ENCODE results near the gene VAV3.

VAV3 gene

DNA sequence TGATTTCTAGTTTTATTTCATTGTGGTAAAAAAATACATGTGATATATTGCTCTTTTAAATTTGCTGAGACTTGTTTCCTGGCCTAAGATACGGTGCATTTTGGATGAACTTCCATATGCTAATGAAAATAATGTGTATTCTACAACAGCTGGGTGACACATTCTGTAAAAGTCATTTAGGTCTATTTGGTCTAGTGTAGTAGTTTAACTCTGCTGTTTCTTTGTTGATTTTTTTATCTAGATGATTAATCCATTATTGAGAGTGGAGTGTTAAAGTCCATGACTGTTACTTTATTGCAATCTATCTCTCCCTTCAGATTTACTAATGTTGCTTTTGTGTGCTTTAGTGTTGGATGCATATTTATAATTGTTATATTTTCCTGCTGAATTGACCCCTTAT lies 161.4 kb downstream of the VAV3 start:
- TF ChIP-seq, protein P1, sequence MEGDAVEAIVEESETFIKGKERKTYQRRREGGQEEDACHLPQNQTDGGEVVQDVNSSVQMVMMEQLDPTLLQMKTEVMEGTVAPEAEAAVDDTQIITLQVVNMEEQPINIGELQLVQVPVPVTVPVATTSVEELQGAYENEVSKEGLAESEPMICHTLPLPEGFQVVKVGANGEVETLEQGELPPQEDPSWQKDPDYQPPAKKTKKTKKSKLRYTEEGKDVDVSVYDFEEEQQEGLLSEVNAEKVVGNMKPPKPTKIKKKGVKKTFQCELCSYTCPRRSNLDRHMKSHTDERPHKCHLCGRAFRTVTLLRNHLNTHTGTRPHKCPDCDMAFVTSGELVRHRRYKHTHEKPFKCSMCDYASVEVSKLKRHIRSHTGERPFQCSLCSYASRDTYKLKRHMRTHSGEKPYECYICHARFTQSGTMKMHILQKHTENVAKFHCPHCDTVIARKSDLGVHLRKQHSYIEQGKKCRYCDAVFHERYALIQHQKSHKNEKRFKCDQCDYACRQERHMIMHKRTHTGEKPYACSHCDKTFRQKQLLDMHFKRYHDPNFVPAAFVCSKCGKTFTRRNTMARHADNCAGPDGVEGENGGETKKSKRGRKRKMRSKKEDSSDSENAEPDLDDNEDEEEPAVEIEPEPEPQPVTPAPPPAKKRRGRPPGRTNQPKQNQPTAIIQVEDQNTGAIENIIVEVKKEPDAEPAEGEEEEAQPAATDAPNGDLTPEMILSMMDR (IDR thresholded peaks at IDR 0.05) = no peak
- Histone ChIP-seq H3K27ac (no peak overlapping the region), H3K4me3 (no peak overlapping the region)
- no peak for DNase-seq (ENCODE audit: low spot score)

DNA sequence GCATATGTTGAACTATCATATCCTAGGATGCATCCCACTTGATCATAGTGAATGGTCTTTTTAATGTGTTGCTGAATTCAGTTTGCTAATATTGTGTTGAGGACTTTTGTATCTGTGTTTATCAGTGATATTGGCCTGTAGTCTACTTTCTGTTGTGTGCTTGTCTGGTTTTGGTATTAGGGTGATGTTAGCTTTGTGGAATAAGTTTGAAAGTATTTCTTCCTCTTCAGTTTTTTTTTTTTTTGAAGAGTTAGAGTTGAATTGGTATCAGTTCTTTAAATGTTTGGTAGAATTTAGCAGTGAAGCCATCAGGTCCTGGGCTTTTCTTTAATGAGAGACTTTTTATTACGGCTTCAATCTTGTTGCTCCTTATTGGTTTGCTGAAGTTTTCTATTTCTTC lies 162.3 kb downstream of the VAV3 start:
- DNase-seq (ENCODE audit: low spot score) = no peak
- Histone ChIP-seq H3K4me3 (no peak overlapping the region), H3K27ac (no peak overlapping the region)
- TF ChIP-seq, protein P1 (IDR thresholded peaks at IDR 0.05) = no peak

DNA sequence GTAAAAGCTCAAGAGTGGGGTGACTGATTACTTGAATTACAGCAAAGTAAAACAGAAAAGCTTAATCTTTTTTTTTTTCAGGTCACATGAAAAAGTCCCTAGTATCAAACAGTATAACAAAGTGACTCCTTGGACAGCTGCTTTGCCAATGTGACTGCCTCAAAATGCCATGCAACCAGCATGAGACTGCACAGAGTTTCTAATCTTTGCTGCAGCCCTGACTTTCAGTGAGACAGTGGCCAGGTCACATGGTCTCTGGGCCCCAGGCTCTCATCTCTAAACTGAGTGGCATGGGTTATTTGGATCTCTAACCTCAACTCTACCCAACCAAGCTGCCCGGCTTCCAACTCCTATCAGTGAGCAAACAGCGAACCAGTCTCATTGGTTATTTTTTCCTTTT lies 169.0 kb downstream of the VAV3 start:
- DNase-seq (ENCODE audit: low spot score) = no peak
- TF ChIP-seq, protein P1 (IDR thresholded peaks at IDR 0.05) = no peak
- Histone ChIP-seq H3K27ac (no peak overlapping the region), H3K4me3 (no peak overlapping the region)

DNA sequence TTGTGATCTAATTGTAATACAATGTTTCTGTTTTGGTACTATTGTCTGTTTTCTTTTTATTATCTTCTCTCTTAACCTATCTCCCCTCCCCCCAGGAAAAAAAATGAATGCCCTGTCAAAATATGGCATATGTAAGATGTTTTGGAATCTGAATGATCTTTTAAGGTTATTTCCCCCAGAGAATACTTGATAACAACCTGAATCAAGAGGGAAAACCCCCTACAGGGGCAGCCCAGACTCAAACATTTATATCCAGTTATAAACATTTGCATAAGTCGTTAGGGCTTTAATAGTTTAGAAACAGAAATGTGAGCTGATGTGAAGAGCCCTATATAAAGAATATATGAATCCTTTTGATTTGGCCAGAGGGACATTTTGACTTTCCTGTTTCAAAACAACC lies 169.5 kb downstream of the VAV3 start:
- Histone ChIP-seq H3K4me3 (no peak overlapping the region), H3K27ac (no peak overlapping the region)
- DNase-seq (ENCODE audit: low spot score) = no peak
- TF ChIP-seq, protein P1 (IDR thresholded peaks at IDR 0.05) = no peak

DNA sequence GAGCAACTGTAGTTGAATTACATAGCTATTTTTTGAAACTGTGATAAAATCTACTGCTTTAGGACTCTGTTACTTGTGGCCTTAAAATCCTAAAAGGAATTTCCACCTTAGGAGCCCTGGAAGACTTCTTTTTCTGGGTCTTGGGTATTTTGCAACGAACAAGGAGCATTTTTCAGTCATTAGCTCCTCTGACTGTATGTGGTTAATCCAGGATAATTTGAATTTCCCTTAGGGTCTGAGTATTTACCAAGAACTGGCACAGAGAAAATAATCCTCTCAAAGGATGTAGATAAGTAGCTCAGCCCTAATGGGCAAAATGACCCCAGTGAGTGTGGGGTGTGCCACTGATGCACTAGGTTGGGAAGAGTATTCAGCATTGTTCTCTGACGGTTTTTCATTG lies 170.4 kb downstream of the VAV3 start:
- no peak overlapping the region for H3K4me3 ChIP-seq
- TF ChIP-seq, protein P1 (IDR thresholded peaks at IDR 0.05) = no peak
- no peak overlapping the region for H3K27ac ChIP-seq
- DNase-seq (ENCODE audit: low spot score) = no peak

DNA sequence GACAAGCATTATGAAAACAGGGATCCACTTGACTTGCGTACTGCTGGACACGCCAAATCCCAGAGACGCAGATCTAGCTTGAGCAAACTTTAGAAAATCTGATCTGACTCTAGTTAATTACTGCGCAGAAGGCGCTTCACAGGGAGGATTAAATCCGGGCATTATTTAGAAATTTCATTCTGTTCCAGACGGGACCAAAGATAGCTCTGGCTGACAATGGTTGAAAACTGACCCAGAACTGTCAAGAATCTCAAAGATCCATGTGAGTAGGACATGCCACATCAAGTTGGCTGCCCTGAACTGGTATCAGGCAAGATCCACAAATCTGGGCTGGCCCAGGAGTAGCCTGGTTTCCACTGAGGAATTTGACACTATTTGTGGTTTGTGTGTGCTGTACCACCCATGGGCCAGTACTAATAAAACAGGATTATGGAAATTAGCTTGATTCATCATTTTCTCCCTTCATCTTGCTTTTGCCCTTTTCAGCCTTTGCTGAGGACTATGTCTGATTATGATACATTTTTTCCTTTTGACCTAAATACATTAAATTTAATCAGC lies 171.0 kb downstream of the VAV3 start:
- no peak for DNase-seq (ENCODE audit: low spot score)
- TF ChIP-seq, protein P1 (IDR thresholded peaks at IDR 0.05) = no peak
- Histone ChIP-seq H3K27ac (no peak overlapping the region), H3K4me3 (no peak overlapping the region)

DNA sequence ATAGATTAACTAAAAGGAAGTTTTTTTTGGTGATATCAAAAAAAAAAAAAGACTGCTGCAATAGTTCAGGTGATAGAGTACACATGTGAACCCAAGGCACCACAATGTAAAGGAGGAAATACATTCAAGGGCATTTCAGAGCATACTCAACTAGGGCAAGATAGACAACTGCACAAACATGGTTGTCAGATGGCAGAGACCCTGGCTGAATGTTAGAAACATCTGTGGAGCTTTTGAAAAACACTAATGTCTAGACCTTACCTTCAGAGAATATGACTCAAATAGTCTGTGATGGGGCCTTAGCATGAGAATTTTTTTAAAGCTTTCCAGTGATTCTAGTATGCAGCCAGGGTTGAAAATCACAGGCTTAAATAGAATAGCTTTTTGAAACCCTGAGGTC lies 173.6 kb downstream of the VAV3 start:
- no peak overlapping the region for H3K27ac ChIP-seq
- TF ChIP-seq, protein P1 (IDR thresholded peaks at IDR 0.05) = no peak
- DNase-seq (ENCODE audit: low spot score) = no peak
- H3K4me3 ChIP-seq = no peak overlapping the region
